Measurements from ENCODE around the gene JMJD1C. TPM values are rescaled to one million over a fixed set of nuclear protein-coding genes. Genes with fewer than 3 reads are reported as not detected.

JMJD1C gene
- total and polyA plus RNA-seq, 2 donors = 27.8 to 273 TPM

DNA sequence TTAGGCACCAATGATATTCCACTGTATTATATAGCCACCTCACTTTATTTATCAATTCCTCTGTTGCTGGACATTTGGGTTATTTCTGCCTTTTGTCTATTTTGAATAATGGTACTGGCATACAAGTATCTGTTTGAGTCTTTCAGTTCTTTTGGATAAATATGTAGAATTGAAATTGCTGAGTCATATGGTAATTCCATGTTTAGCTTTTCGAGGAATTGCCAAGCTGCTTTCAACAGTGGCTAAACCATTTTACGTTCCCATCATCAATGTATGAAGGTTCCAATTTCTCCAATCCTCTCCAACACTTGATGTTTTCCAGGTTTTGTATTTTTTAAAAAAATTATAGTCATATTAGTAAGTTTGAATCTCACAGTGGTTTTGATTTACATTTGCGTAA lies 42.3 kb downstream of the JMJD1C start:
- WGBS = 52% methylated on average over 3 of the region's 3 CpGs
- Histone ChIP-seq H3K36me3 (ENCODE audit: insufficient read depth) (no peaks in the 10 kb centered on the region), H3K4me1 (ENCODE audit: insufficient read depth) (no peaks in the 10 kb centered on the region), H3K4me3 (ENCODE audit: low read depth, low read length) (no peak overlapping the region), H3K27ac (ENCODE audit: low read depth) (no peak overlapping the region)
- DNase-seq (ENCODE audit: extremely low spot score) = no peak

DNA sequence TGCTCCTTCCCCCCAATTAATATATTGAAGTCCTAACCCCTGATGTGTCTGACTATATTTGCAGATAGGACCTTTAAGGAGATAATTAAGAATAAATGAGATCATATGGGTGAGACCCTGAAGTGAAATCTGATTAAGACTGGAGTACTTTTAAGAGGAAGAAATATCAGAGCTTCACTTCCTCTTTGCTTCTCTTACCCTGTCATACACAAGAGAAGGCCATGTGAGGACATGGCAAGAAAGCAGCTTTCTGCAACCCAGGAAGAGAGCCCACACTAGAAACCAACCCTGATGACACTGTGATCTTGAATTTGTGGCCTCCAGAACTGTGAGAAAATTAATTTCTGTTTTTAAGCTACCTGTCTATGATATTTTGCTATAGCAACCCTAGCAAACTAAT lies 44.2 kb downstream of the JMJD1C start:
- H3K4me1 ChIP-seq (ENCODE audit: insufficient read depth) = no peaks in the 10 kb centered on the region

DNA sequence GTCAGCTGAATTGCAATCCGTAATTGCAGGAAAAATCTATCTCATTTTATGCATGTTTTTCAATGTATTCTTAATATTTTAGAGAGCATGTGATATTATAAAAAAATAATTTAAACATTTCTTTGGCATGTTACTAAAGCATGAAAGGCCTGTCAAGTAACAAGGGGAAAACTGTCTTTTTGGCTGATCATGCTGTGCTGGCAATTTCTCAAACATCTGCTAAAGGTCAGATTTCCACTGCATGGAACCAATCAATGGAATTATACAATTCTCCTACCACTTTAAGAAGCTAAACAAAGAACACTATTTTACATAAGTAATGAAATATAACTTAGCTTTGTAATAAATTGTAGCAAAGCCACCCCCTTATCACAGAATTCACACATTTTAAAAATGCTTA lies 49.4 kb downstream of the JMJD1C start:
- H3K36me3 ChIP-seq (ENCODE audit: insufficient read depth) = no peaks in the 10 kb centered on the region
- no peak overlapping the region for H3K27ac ChIP-seq (ENCODE audit: low read depth)
- H3K4me3 ChIP-seq (ENCODE audit: low read depth, low read length) = no peak overlapping the region
- DNase-seq (ENCODE audit: extremely low spot score) = no peak
- no peaks in the 10 kb centered on the region for H3K4me1 ChIP-seq (ENCODE audit: insufficient read depth)
- WGBS = 73% methylated on average over 1 of the region's 1 CpG

More for the DNA sequence above, 44.2 kb downstream of the JMJD1C start:
- Histone ChIP-seq H3K4me3 (ENCODE audit: low read depth, low read length) (no peak overlapping the region), H3K36me3 (ENCODE audit: insufficient read depth) (no peaks in the 10 kb centered on the region), H3K27ac (ENCODE audit: low read depth) (no peak overlapping the region)
- DNase-seq (ENCODE audit: extremely low spot score) = no peak

DNA sequence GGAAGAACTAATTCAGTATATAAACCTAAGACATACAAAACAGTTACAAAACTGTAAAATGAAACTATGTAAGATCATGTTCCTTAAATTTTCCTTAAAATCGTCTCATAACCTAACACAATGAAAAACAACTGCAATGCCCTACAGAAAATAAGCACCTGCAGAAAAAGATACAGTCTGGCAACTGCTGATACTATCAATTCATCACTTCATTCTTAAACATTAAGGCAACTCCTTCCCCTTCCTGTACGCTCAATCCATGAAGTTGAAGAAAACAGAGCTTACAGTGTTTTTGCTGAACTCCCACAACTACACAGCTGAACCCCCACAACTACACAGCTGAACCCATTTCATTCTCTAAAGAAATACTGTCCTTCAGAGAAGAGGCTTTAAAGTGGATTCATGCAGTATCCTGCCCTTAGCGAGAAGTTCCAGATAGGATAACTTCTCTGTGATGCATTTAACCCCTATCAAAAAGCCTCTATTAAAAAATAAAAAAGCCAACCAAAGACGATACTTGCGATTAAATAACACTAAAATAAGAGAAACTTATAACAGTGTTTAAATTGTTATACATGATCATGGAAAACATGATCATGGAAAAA lies 50.0 kb downstream of the JMJD1C start:
- no peak for DNase-seq (ENCODE audit: extremely low spot score)
- H3K36me3 ChIP-seq (ENCODE audit: insufficient read depth) = no peaks in the 10 kb centered on the region
- H3K4me3 ChIP-seq (ENCODE audit: low read depth, low read length) = no peak overlapping the region
- H3K27ac ChIP-seq (ENCODE audit: low read depth) = no peak overlapping the region
- H3K4me1 ChIP-seq (ENCODE audit: insufficient read depth) = no peaks in the 10 kb centered on the region
- WGBS = 43% methylated on average over 5 of the region's 5 CpGs

DNA sequence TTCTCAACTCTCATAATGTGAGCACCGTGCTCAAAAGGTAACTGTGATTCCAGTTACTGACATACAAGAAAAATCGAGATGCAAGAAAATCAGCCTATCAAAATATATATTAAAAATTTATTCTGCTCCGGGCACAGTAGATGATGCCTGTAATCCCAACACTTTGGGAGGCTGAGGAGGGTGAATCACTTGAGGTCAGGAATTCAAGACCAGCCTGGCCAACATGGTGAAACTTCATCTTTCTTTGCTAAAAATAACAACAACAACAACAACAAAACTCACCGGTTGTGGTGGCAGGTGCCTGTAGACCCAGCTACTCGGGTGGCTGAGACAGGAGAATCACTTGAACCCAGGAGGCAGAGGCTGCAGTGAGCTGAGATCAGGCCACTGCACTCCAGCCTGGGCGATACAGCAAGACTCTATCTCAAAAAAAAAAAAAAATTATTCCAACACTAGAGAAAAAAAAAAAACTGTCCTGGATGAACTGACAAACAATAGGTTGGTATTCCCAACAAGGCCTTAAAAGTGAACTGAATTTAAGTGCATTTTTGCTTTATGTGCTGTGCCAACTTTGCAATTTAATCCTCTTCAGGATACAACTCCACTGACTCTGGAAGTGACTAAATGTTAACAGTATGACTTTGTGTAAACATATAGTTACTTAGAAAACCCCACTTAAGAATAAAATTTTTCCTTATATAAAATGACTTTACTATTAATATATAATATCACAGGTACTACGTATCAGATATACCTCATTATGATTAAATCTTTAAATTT lies 51.1 kb downstream of the JMJD1C start:
- WGBS = 90% methylated on average over 7 of the region's 7 CpGs
- DNase-seq (ENCODE audit: extremely low spot score) = no peak
- no peak overlapping the region for H3K4me3 ChIP-seq (ENCODE audit: low read depth, low read length)
- no peaks in the 10 kb centered on the region for H3K4me1 ChIP-seq (ENCODE audit: insufficient read depth)
- H3K27ac ChIP-seq (ENCODE audit: low read depth) = no peak overlapping the region
- no peaks in the 10 kb centered on the region for H3K36me3 ChIP-seq (ENCODE audit: insufficient read depth)

DNA sequence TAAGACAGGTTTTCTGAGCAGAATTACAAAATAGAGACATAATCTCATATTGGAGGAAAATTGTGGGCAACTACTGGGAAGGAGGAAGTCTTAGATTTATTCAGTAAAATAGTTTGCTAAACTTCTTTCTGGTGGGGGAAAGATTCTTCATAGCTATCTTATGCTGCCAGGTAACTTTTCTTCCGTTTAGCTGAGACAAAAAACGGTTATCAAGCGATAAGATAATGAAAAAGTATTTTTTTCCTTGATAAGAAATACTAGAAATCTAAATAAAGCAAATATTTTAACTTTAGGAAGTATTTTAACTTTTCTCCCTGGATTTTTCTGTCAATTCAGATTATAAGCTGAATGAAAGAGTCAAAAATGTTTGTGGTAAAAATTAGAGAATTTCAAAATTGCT lies 52.3 kb downstream of the JMJD1C start:
- 65% methylated on average over 3 of the region's 3 CpGs for WGBS
- H3K4me1 ChIP-seq (ENCODE audit: insufficient read depth) = no peaks in the 10 kb centered on the region

DNA sequence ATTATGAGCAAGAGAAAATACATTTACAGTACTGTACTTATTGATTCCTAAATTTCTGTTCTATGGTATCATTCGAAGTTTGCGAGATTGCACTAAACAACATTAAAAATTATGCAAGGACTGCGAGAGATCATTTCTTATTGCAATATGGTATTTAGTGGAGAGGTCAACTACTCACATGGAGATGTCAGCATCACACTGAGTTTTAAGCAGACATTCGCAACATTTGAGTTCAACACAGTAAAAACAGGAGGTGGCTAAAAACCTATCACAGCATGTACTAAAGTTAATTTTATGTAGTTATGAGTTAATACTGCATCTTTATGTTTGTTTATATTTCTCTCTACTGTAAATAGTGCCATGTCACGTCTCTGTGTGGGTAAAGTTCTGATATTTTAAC lies 53.5 kb downstream of the JMJD1C start:
- WGBS = 96% methylated on average over 5 of the region's 5 CpGs
- no peak for DNase-seq (ENCODE audit: extremely low spot score)
- no peaks in the 10 kb centered on the region for H3K4me1 ChIP-seq (ENCODE audit: insufficient read depth)
- no peak overlapping the region for H3K4me3 ChIP-seq (ENCODE audit: low read depth, low read length)
- H3K36me3 ChIP-seq (ENCODE audit: insufficient read depth) = no peaks in the 10 kb centered on the region
- H3K27ac ChIP-seq (ENCODE audit: low read depth) = no peak overlapping the region

More for the DNA sequence above, 52.3 kb downstream of the JMJD1C start:
- H3K27ac ChIP-seq (ENCODE audit: low read depth) = no peak overlapping the region
- H3K4me3 ChIP-seq (ENCODE audit: low read depth, low read length) = no peak overlapping the region
- H3K36me3 ChIP-seq (ENCODE audit: insufficient read depth) = no peaks in the 10 kb centered on the region
- DNase-seq (ENCODE audit: extremely low spot score) = no peak

DNA sequence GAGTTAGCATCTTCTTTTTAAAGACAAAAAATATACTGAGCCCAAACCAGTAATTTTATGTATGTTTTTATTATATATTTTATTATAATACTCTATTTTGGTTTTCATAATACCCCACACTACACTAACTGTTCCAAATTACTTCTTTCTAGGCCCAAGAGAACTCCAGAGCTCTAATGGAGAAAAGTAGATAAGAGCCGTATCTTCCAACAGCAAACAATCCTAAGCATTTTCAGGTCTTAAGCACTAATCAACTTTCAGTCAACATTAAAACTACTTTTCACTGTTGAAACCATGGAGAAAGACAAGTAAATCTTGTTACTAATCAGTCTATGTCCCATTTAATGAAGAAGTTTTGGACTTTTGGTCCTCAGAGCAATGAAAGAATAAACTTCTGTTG lies 55.1 kb downstream of the JMJD1C start:
- 81% methylated on average over 1 of the region's 1 CpG for WGBS
- DNase-seq (ENCODE audit: extremely low spot score) = no peak
- no peaks in the 10 kb centered on the region for H3K4me1 ChIP-seq (ENCODE audit: insufficient read depth)
- H3K27ac ChIP-seq (ENCODE audit: low read depth) = no peak overlapping the region
- H3K36me3 ChIP-seq (ENCODE audit: insufficient read depth) = no peaks in the 10 kb centered on the region
- no peak overlapping the region for H3K4me3 ChIP-seq (ENCODE audit: low read depth, low read length)

DNA sequence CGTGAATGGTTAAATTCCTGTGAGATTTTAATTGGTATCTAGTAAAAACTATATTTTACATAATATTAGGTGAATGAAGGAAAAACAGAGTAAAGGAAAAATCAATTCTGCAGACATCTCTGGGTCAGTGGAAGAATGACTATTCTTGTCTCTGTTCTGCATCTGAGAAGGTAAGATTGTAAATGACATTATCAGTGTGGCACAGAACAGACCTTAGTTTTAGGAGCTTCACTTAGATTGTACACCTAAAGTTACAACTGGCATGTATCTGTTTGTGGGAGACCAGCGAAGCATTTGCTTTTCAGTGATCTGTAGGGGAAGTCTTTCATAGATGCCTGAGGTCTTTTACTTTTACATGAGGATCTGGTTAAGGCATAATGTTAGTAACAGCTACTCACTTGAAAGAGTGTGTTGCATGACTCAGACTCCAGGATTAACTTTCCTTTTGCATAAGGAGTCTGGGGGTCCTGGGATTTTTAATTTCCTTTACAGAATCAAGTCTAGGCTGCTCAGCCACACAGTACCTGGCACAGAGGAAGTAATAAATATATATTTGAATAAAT lies 56.2 kb downstream of the JMJD1C start:
- Histone ChIP-seq H3K36me3 (ENCODE audit: insufficient read depth) (no peaks in the 10 kb centered on the region), H3K4me1 (ENCODE audit: insufficient read depth) (no peaks in the 10 kb centered on the region), H3K27ac (ENCODE audit: low read depth) (no peak overlapping the region), H3K4me3 (ENCODE audit: low read depth, low read length) (no peak overlapping the region)
- no peak for DNase-seq (ENCODE audit: extremely low spot score)
- WGBS = 85% methylated on average over 2 of the region's 2 CpGs

DNA sequence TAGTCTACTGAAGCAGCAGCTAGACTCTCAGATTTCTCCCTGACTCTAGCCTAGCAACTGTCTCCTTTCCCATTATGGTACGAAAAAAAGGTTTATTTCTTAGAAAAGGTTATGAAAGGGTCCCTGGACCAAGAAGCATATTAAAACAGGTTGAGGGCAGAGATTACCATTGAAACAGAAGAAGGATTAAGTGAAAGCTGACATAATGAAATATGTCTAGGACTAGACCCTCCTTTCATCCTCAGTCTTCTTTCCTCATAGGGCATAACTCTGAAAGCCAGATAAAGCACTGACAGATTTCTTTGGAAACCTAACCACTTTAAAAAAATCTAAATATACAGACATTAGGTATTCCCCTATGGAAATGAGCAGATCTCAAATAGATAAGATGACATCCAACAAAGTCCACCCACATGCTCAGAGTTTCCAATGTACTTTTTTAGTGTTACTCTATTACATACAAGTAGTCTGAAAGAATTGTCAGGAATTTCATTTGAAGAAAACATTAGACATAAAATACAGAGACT lies 58.6 kb downstream of the JMJD1C start:
- no peak overlapping the region for H3K4me3 ChIP-seq (ENCODE audit: low read depth, low read length)
- H3K27ac ChIP-seq (ENCODE audit: low read depth) = no peak overlapping the region
- WGBS = 97% methylated on average over 1 of the region's 1 CpG
- no peaks in the 10 kb centered on the region for H3K4me1 ChIP-seq (ENCODE audit: insufficient read depth)
- no peak for DNase-seq (ENCODE audit: extremely low spot score)
- H3K36me3 ChIP-seq (ENCODE audit: insufficient read depth) = no peaks in the 10 kb centered on the region

DNA sequence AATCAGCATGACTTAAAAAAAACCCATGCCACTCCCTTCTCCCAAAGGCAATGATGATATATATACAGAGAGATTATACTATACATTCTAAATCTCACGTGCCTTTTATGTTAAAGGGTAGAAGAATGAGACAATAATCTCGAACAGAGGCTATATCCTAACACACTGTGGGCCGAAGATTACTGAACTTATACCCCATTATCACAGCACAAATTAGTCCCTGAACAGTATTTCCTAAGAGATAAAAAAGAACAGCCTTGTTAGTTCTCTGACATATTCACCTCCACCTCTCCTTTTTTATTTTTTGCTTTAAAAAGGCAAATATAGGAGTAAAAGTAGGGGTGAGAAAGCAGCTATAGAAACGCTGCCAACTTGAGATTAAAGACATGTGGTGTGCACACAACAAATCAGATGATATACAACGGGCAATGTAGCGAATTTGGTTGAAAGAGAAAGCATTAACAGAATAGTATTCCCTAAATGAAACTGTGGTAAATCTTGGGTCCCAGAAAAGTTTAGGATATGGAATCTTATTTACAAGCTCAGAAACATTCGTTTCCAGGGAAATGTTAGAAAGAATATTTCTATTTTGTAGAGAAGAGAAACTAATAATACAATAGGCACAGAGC lies 69.5 kb downstream of the JMJD1C start:
- no peaks in the 10 kb centered on the region for H3K4me1 ChIP-seq (ENCODE audit: insufficient read depth)
- no peak overlapping the region for H3K4me3 ChIP-seq (ENCODE audit: low read depth, low read length)
- WGBS = 55% methylated on average over 7 of the region's 7 CpGs
- no peak overlapping the region for H3K27ac ChIP-seq (ENCODE audit: low read depth)
- H3K36me3 ChIP-seq (ENCODE audit: insufficient read depth) = no peaks in the 10 kb centered on the region
- DNase-seq (ENCODE audit: extremely low spot score) = no peak

DNA sequence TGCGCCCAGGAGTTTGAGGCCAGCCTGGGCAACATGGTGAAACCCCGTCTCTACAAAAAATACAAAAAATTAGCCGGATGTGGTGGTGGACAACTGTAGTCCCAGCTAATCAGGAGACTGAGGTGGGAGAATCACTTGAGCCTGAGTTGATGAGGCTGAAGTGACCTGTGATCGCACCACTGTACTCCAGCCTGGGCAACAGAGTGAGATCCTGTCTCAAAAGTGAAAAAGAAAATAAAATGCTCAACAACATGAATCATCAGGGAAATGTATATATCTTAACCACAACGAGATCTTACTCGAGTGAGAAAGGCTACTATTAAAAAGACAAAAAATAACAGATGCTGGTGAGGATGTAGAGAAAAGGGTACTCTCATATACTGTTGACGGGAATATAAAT lies 72.7 kb downstream of the JMJD1C start:
- DNase-seq (ENCODE audit: extremely low spot score) = no peak
- WGBS = 97% methylated on average over 7 of the region's 7 CpGs
- H3K4me1 ChIP-seq (ENCODE audit: insufficient read depth) = no peaks in the 10 kb centered on the region
- H3K4me3 ChIP-seq (ENCODE audit: low read depth, low read length) = no peak overlapping the region
- H3K36me3 ChIP-seq (ENCODE audit: insufficient read depth) = no peaks in the 10 kb centered on the region
- H3K27ac ChIP-seq (ENCODE audit: low read depth) = no peak overlapping the region

DNA sequence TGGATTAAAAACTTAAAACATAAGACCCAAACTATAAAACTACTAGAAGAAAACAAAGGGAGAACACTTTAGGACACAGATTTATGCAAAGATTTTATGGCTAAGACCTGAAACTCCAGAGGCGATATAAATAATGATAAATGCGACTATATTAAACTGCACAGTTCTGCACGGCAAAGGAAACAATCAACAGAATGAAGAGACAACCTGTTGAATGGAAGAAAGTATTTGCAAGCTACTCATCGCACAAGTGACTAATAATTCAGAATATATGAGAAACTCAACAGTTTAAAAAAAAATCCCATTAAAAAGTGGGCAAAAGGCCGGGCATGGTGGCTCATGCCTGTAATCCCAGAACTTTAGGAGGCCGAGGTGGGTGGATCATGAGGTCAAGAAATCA lies 73.6 kb downstream of the JMJD1C start:
- H3K36me3 ChIP-seq (ENCODE audit: insufficient read depth) = no peaks in the 10 kb centered on the region
- no peak overlapping the region for H3K27ac ChIP-seq (ENCODE audit: low read depth)
- no peak for DNase-seq (ENCODE audit: extremely low spot score)
- 97% methylated on average over 6 of the region's 6 CpGs for WGBS
- no peak overlapping the region for H3K4me3 ChIP-seq (ENCODE audit: low read depth, low read length)
- H3K4me1 ChIP-seq (ENCODE audit: insufficient read depth) = no peaks in the 10 kb centered on the region

DNA sequence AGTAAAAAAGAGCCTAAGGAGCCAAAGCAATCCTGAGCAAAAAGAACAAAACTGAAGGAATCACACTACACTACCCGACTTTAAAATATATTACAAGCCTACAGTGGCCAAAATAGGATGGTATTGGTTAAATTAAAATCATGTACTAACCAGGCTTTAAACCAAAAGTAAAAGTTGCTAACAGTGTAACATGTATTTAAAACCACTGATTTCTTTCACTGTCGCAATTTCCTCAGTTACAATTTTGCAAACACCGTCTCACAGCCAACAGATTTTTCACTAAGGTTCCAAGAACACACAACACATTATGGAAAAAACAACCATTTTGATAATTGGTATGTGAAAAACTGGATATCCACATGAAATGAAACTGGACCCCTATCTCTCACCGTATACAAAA lies 74.0 kb downstream of the JMJD1C start:
- Histone ChIP-seq H3K36me3 (ENCODE audit: insufficient read depth) (no peaks in the 10 kb centered on the region), H3K4me3 (ENCODE audit: low read depth, low read length) (no peak overlapping the region), H3K4me1 (ENCODE audit: insufficient read depth) (no peaks in the 10 kb centered on the region), H3K27ac (ENCODE audit: low read depth) (no peak overlapping the region)
- WGBS = 95% methylated on average over 4 of the region's 4 CpGs
- no peak for DNase-seq (ENCODE audit: extremely low spot score)
